GM12892 (cell line): ENCODE data around the gene ASB2.

Source experiments
- POLR2A ChIP-seq: IDR thresholded peaks from 2 replicates; pipeline ENCODE4 v1.6.1; 2011; ENCODE audit warnings: low read depth, low read length, control low read depth
- POLR2AphosphoS5 ChIP-seq: IDR thresholded peaks from 2 replicates; pipeline ENCODE4 v1.6.1; 2011; ENCODE audit warnings: low read depth, low read length, control low read depth
- TAF1 ChIP-seq: IDR thresholded peaks from 2 replicates; pipeline ENCODE4 v1.6.1; 2011; ENCODE audit warnings: low read depth, mild to moderate bottlenecking, control low read depth, low read length, borderline replicate concordance

DNA sequence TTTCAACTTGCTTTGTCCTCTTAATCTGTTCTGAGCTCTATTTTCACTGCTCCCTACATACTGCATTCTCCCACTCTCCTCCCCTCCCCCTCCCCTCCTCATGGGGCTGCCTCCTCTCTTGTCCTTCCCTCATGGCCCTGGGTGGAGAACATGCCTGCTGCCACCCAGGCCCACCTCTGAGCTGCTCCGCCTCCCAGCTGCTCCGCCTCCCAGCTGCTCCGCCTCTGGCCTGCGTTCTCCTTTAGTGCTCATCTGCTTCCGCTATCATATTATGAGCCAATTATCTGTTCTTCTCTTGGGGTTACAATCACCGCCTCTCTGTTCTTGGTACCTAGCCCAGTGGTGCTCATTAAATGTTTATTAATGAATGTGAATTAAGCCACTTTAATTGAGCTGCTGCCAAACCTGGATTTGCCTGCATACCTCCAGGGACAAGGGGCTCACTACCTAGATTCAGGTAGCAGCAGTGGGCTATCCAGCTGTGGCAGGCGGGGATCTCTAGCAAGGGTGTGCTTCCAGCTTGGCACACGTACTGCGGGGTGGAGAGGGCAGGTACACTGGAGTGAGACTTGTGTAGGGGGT lies 81.3 kb downstream of the ASB2 start:
- no peak for TF ChIP-seq POLR2AphosphoS5
- no peak for TF ChIP-seq POLR2A
- no peak for TF ChIP-seq TAF1
